Measurements from ENCODE around the gene COL23A1. TPM values are rescaled to one million over a fixed set of nuclear protein-coding genes. Genes with fewer than 3 reads are reported as not detected.
A peak's percentile ranks its signal among the peaks of the same experiment; 100 is the strongest.
"Not testable (repeated sequence)": the region's sequence is repeated elsewhere in the genome, so short reads cannot be mapped to it uniquely, and the experiment has no call there.

The COL23A1 gene
- total RNA-seq, 1 experiment from 2014 or later = not detected

GRCh38 chr5:178595150-178595549 is 5.0 kb upstream of the COL23A1 start:
- no peak for DNase-seq (ENCODE audit: low read depth, low spot score)
- in situ Hi-C loops (cut with HindIII; ENCODE audit: low pct_unique_long_range_greater_than_20kb, low sequenced_read_pairs) = no loop called here

- DNase-seq (ENCODE audit: low read depth, low spot score) = no peak
- in situ Hi-C loops (cut with HindIII; ENCODE audit: low pct_unique_long_range_greater_than_20kb, low sequenced_read_pairs) = no loop called here
Observed at GRCh38 chr5:178590924-178591423, 781 bp upstream of the COL23A1 start.

- in situ Hi-C loops (cut with HindIII; ENCODE audit: low pct_unique_long_range_greater_than_20kb, low sequenced_read_pairs) = no loop called here
- no peak for DNase-seq (ENCODE audit: low read depth, low spot score)
Observed at GRCh38 chr5:178589180-178590140, 733 bp downstream of the COL23A1 start.

- no peak for DNase-seq (ENCODE audit: low read depth, low spot score)
- in situ Hi-C loops (cut with HindIII; ENCODE audit: low pct_unique_long_range_greater_than_20kb, low sequenced_read_pairs) = no loop called here
Observed at GRCh38 chr5:178588769-178589168, 1.4 kb downstream of the COL23A1 start.

GRCh38 chr5:178587763-178588611 is 2.2 kb downstream of the COL23A1 start:
- no peak for DNase-seq (ENCODE audit: low read depth, low spot score)
- in situ Hi-C loops (cut with HindIII; ENCODE audit: low pct_unique_long_range_greater_than_20kb, low sequenced_read_pairs) = no loop called here

- in situ Hi-C loops (cut with HindIII; ENCODE audit: low pct_unique_long_range_greater_than_20kb, low sequenced_read_pairs) = no loop called here
- no peak for DNase-seq (ENCODE audit: low read depth, low spot score)
Observed at GRCh38 chr5:178586396-178586795, 3.8 kb downstream of the COL23A1 start.

- in situ Hi-C loops (cut with HindIII; ENCODE audit: low pct_unique_long_range_greater_than_20kb, low sequenced_read_pairs) = not testable (repeated sequence)
- peak; percentile 31 for DNase-seq (ENCODE audit: low read depth, low spot score)
Observed at GRCh38 chr5:178585421-178585820, 4.8 kb downstream of the COL23A1 start.

- in situ Hi-C loops (cut with HindIII; ENCODE audit: low pct_unique_long_range_greater_than_20kb, low sequenced_read_pairs) = no loop called here
- DNase-seq (ENCODE audit: low read depth, low spot score) = no peak
Observed at GRCh38 chr5:178583279-178583678, 6.9 kb downstream of the COL23A1 start.

GRCh38 chr5:178582291-178582690 is 7.9 kb downstream of the COL23A1 start:
- in situ Hi-C loops (cut with HindIII; ENCODE audit: low pct_unique_long_range_greater_than_20kb, low sequenced_read_pairs) = no loop called here
- no peak for DNase-seq (ENCODE audit: low read depth, low spot score)

GRCh38 chr5:178581621-178582020 is 8.6 kb downstream of the COL23A1 start:
- in situ Hi-C loops (cut with HindIII; ENCODE audit: low pct_unique_long_range_greater_than_20kb, low sequenced_read_pairs) = no loop called here
- DNase-seq (ENCODE audit: low read depth, low spot score) = no peak

GRCh38 chr5:178580271-178580955 is 9.8 kb downstream of the COL23A1 start:
- no peak for DNase-seq (ENCODE audit: low read depth, low spot score)
- in situ Hi-C loops (cut with HindIII; ENCODE audit: low pct_unique_long_range_greater_than_20kb, low sequenced_read_pairs) = no loop called here

GRCh38 chr5:178577944-178578343 is 12.2 kb downstream of the COL23A1 start:
- DNase-seq (ENCODE audit: low read depth, low spot score) = no peak
- in situ Hi-C loops (cut with HindIII; ENCODE audit: low pct_unique_long_range_greater_than_20kb, low sequenced_read_pairs) = no loop called here

GRCh38 chr5:178577376-178577839 is 12.8 kb downstream of the COL23A1 start:
- in situ Hi-C loops (cut with HindIII; ENCODE audit: low pct_unique_long_range_greater_than_20kb, low sequenced_read_pairs) = no loop called here
- no peak for DNase-seq (ENCODE audit: low read depth, low spot score)

GRCh38 chr5:178576591-178577351 is 13.4 kb downstream of the COL23A1 start:
- DNase-seq (ENCODE audit: low read depth, low spot score) = no peak
- in situ Hi-C loops (cut with HindIII; ENCODE audit: low pct_unique_long_range_greater_than_20kb, low sequenced_read_pairs) = no loop called here

- DNase-seq (ENCODE audit: low read depth, low spot score) = no peak
- in situ Hi-C loops (cut with HindIII; ENCODE audit: low pct_unique_long_range_greater_than_20kb, low sequenced_read_pairs) = no loop called here
Observed at GRCh38 chr5:178573216-178573615, 17.0 kb downstream of the COL23A1 start.

- no peak for DNase-seq (ENCODE audit: low read depth, low spot score)
- in situ Hi-C loops (cut with HindIII; ENCODE audit: low pct_unique_long_range_greater_than_20kb, low sequenced_read_pairs) = no loop called here
Observed at GRCh38 chr5:178572617-178573016, 17.6 kb downstream of the COL23A1 start.

- DNase-seq (ENCODE audit: low read depth, low spot score) = no peak
- in situ Hi-C loops (cut with HindIII; ENCODE audit: low pct_unique_long_range_greater_than_20kb, low sequenced_read_pairs) = no loop called here
Observed at GRCh38 chr5:178569485-178569884, 20.7 kb downstream of the COL23A1 start.
